Measurements from ENCODE around the gene SLC25A28. TPM values are rescaled to one million over a fixed set of nuclear protein-coding genes. Genes with fewer than 3 reads are reported as not detected.
A peak's percentile ranks its signal among the peaks of the same experiment; 100 is the strongest.

Gene SLC25A28
- total and polyA plus RNA-seq, 4 donors: 22.9 to 65.2 (median 46.2) TPM

- peaks cover 17% of the 10 kb centered on the region for H3K4me1 ChIP-seq (ENCODE audit: control insufficient read depth, insufficient read depth, low read length)
- DNase-seq (ENCODE audit: low read depth in 4 of 6, low spot score in 6 of 6): no peak
- no peak overlapping the region for H3K27ac ChIP-seq (ENCODE audit: low read depth, low read length)
- H3K27me3 ChIP-seq (ENCODE audit: control insufficient read depth, insufficient read depth, low read length): peaks cover 2% of the 10 kb centered on the region
- WGBS (ENCODE audit: insufficient coverage): 50% methylated on average over 1 of the region's 1 CpG
- no peaks in the 10 kb centered on the region for H3K36me3 ChIP-seq (ENCODE audit: control insufficient read depth, insufficient read depth, low read length)
- no peaks in the 10 kb centered on the region for H3K9me3 ChIP-seq (ENCODE audit: control insufficient read depth, insufficient read depth, low read length)
- no peak overlapping the region for H3K4me3 ChIP-seq (ENCODE audit: low read depth, low read length)
Observed at GRCh38 chr10:99656199-99657064, 36.2 kb upstream of the SLC25A28 start.

- H3K9me3 ChIP-seq (ENCODE audit: control insufficient read depth, insufficient read depth, low read length): no peaks in the 10 kb centered on the region
- 97% methylated on average over 6 of the region's 9 CpGs for WGBS (ENCODE audit: insufficient coverage)
- no peaks in the 10 kb centered on the region for H3K36me3 ChIP-seq (ENCODE audit: control insufficient read depth, insufficient read depth, low read length)
- peaks cover 8% of the 10 kb centered on the region for H3K4me1 ChIP-seq (ENCODE audit: control insufficient read depth, insufficient read depth, low read length)
- H3K27me3 ChIP-seq (ENCODE audit: control insufficient read depth, insufficient read depth, low read length): peaks cover 2% of the 10 kb centered on the region
- no peak overlapping the region for H3K4me3 ChIP-seq (ENCODE audit: low read depth, low read length)
- no peak for DNase-seq (ENCODE audit: low read depth in 4 of 6, low spot score in 6 of 6)
- no peak overlapping the region for H3K27ac ChIP-seq (ENCODE audit: low read depth, low read length)
Observed at GRCh38 chr10:99654390-99655175, 34.3 kb upstream of the SLC25A28 start.

GRCh38 chr10:99652800-99653390, 32.7 kb upstream of the SLC25A28 start:
- WGBS (ENCODE audit: insufficient coverage): 100% methylated on average over 1 of the region's 4 CpGs
- Histone ChIP-seq H3K4me1 (ENCODE audit: control insufficient read depth, insufficient read depth, low read length) (no peaks in the 10 kb centered on the region), H3K36me3 (ENCODE audit: control insufficient read depth, insufficient read depth, low read length) (no peaks in the 10 kb centered on the region)

GRCh38 chr10:99648717-99649116, 28.5 kb upstream of the SLC25A28 start:
- Histone ChIP-seq H3K4me3 (ENCODE audit: low read depth, low read length) (no peak overlapping the region), H3K27ac (ENCODE audit: low read depth, low read length) (no peak overlapping the region), H3K27me3 (ENCODE audit: control insufficient read depth, insufficient read depth, low read length) (no peaks in the 10 kb centered on the region), H3K36me3 (ENCODE audit: control insufficient read depth, insufficient read depth, low read length) (no peaks in the 10 kb centered on the region), H3K4me1 (ENCODE audit: control insufficient read depth, insufficient read depth, low read length) (no peaks in the 10 kb centered on the region), H3K9me3 (ENCODE audit: control insufficient read depth, insufficient read depth, low read length) (peaks cover 3% of the 10 kb centered on the region)
- 60% methylated on average over 1 of the region's 1 CpG for WGBS (ENCODE audit: insufficient coverage)
- no peak for DNase-seq (ENCODE audit: low read depth in 4 of 6, low spot score in 6 of 6)

More at GRCh38 chr10:99652800-99653390, 32.7 kb upstream of the SLC25A28 start:
- Histone ChIP-seq H3K27ac (ENCODE audit: low read depth, low read length) (no peak overlapping the region), H3K27me3 (ENCODE audit: control insufficient read depth, insufficient read depth, low read length) (peaks cover under 1% of the 10 kb centered on the region), H3K9me3 (ENCODE audit: control insufficient read depth, insufficient read depth, low read length) (no peaks in the 10 kb centered on the region), H3K4me3 (ENCODE audit: low read depth, low read length) (no peak overlapping the region)
- DNase-seq (ENCODE audit: low read depth in 4 of 6, low spot score in 6 of 6): no peak

DNA sequence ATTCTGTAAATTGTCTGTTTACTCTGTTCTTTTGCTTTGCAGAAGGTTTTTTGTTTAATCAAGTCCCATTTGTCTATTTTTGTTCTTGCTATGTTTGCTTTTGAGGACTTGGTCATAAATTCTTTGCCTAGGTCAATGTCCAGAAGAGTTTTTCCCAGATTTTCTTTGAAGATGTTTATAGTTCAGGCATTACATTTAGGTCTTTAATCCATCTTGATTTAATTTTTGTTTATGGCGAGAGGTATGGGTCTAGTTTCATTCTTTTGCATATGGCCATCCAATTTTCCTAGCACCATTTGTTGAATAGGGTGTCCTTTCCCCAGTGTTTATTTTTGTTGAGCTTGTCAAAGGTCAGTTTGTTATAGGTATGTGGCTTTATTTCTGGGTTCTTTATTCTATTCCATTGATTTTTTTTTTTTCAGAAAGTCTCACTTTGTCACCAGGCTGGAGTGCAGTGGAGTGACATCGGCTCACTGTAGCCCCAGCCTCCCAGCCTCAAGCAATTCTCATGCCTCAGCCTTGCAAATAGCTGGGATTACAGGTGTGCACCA, 27.4 kb upstream of the SLC25A28 start:
- H3K36me3 ChIP-seq (ENCODE audit: control insufficient read depth, insufficient read depth, low read length): no peaks in the 10 kb centered on the region
- no CpG with 5 or more reads among the region's 2 CpGs for WGBS (ENCODE audit: insufficient coverage)
- no peaks in the 10 kb centered on the region for H3K27me3 ChIP-seq (ENCODE audit: control insufficient read depth, insufficient read depth, low read length)
- peaks cover 3% of the 10 kb centered on the region for H3K9me3 ChIP-seq (ENCODE audit: control insufficient read depth, insufficient read depth, low read length)
- no peak overlapping the region for H3K27ac ChIP-seq (ENCODE audit: low read depth, low read length)
- H3K4me3 ChIP-seq (ENCODE audit: low read depth, low read length): no peak overlapping the region
- no peaks in the 10 kb centered on the region for H3K4me1 ChIP-seq (ENCODE audit: control insufficient read depth, insufficient read depth, low read length)
- no peak for DNase-seq (ENCODE audit: low read depth in 4 of 6, low spot score in 6 of 6)

DNA sequence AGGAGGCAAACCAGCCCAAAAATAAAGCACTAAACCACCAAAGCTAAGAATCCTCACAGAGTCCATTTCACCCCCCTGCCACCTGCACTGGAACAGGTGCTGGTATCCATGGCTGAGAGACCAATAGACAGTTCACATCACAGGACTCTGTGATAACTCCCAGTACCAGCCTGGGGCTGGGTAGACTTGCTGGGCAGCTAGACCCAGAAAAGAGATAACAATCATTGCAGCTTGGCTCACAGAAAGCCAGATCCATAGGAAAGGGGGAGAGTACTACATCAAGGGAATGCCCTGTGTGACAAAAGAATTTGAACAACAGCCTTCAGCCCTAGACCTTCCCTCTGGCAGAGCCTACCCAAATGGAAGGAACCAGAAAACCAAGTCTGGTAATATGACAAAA, 13.6 kb upstream of the SLC25A28 start:
- no peak overlapping the region for H3K4me3 ChIP-seq (ENCODE audit: low read depth, low read length)
- H3K9me3 ChIP-seq (ENCODE audit: control insufficient read depth, insufficient read depth, low read length): no peaks in the 10 kb centered on the region
- H3K27me3 ChIP-seq (ENCODE audit: control insufficient read depth, insufficient read depth, low read length): no peaks in the 10 kb centered on the region
- no peaks in the 10 kb centered on the region for H3K4me1 ChIP-seq (ENCODE audit: control insufficient read depth, insufficient read depth, low read length)
- H3K27ac ChIP-seq (ENCODE audit: low read depth, low read length): no peak overlapping the region
- H3K36me3 ChIP-seq (ENCODE audit: control insufficient read depth, insufficient read depth, low read length): no peaks in the 10 kb centered on the region
- DNase-seq (ENCODE audit: low read depth in 4 of 6, low spot score in 6 of 6): no peak

DNA sequence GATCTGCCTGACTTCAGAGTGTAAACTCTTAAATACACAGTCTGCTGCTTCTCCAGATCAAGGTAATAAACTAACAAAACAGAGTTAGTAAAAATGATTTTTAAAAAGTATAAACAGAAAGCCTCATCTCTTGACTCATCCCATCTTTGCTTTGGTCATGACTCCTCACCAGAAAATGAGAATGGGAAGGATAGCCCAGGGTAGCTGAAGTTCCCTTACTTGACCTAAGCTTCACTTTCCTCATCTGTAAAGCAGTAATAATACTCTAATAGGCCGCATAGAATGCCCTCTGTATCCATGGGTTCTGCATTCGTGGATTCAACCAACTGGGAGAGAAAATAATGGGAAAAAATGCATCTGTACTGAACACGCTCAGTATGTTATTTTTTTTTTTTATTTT, 11.3 kb upstream of the SLC25A28 start:
- H3K27me3 ChIP-seq (ENCODE audit: control insufficient read depth, insufficient read depth, low read length): no peaks in the 10 kb centered on the region
- no peaks in the 10 kb centered on the region for H3K9me3 ChIP-seq (ENCODE audit: control insufficient read depth, insufficient read depth, low read length)
- no CpG with 5 or more reads among the region's 3 CpGs for WGBS (ENCODE audit: insufficient coverage)
- no peak for DNase-seq (ENCODE audit: low read depth in 4 of 6, low spot score in 6 of 6)
- no peak overlapping the region for H3K4me3 ChIP-seq (ENCODE audit: low read depth, low read length)
- no peaks in the 10 kb centered on the region for H3K36me3 ChIP-seq (ENCODE audit: control insufficient read depth, insufficient read depth, low read length)
- H3K4me1 ChIP-seq (ENCODE audit: control insufficient read depth, insufficient read depth, low read length): no peaks in the 10 kb centered on the region
- H3K27ac ChIP-seq (ENCODE audit: low read depth, low read length): no peak overlapping the region

- H3K4me1 ChIP-seq (ENCODE audit: control insufficient read depth, insufficient read depth, low read length): no peaks in the 10 kb centered on the region
- H3K4me3 ChIP-seq (ENCODE audit: low read depth, low read length): no peak overlapping the region
- H3K27ac ChIP-seq (ENCODE audit: low read depth, low read length): no peak overlapping the region
- no peaks in the 10 kb centered on the region for H3K27me3 ChIP-seq (ENCODE audit: control insufficient read depth, insufficient read depth, low read length)
- no peak for DNase-seq (ENCODE audit: low read depth in 4 of 6, low spot score in 6 of 6)
- no peaks in the 10 kb centered on the region for H3K36me3 ChIP-seq (ENCODE audit: control insufficient read depth, insufficient read depth, low read length)
- H3K9me3 ChIP-seq (ENCODE audit: control insufficient read depth, insufficient read depth, low read length): no peaks in the 10 kb centered on the region
Observed at GRCh38 chr10:99630991-99631390, 10.8 kb upstream of the SLC25A28 start.

- no peaks in the 10 kb centered on the region for H3K27me3 ChIP-seq (ENCODE audit: control insufficient read depth, insufficient read depth, low read length)
- no peaks in the 10 kb centered on the region for H3K9me3 ChIP-seq (ENCODE audit: control insufficient read depth, insufficient read depth, low read length)
- no peaks in the 10 kb centered on the region for H3K36me3 ChIP-seq (ENCODE audit: control insufficient read depth, insufficient read depth, low read length)
- WGBS (ENCODE audit: insufficient coverage): no CpG with 5 or more reads among the region's 2 CpGs
- peak in 1 of 6 donors; percentile 16 for DNase-seq (ENCODE audit: low read depth in 4 of 6, low spot score in 6 of 6)
- no peak overlapping the region for H3K27ac ChIP-seq (ENCODE audit: low read depth, low read length)
- H3K4me1 ChIP-seq (ENCODE audit: control insufficient read depth, insufficient read depth, low read length): no peaks in the 10 kb centered on the region
- no peak overlapping the region for H3K4me3 ChIP-seq (ENCODE audit: low read depth, low read length)
Observed at GRCh38 chr10:99630433-99630832, 10.2 kb upstream of the SLC25A28 start.
